Skeletal muscle tissue (tissue), 4 donors: ENCODE data around the gene KLHDC2. TPM values are rescaled to one million over a fixed set of nuclear protein-coding genes. Genes with fewer than 3 reads are reported as not detected.
"Not testable (repeated sequence)": the region's sequence is repeated elsewhere in the genome, so short reads cannot be mapped to it uniquely, and the experiment has no call there.

Source experiments
- H3K27ac ChIP-seq: one replicate; pipeline ENCODE4 v1.7.0; 2013; ENCODE audit warnings: mild to moderate bottlenecking, low read depth, low read length, inconsistent platforms
- H3K27me3 ChIP-seq, 3 donors: one replicate each; pipeline ENCODE4 v1.7.0; 2013; ENCODE audit warnings: low read length in 3 of 3; ENCODE audit not compliant: control insufficient read depth in 3 of 3, insufficient read depth in 3 of 3
- H3K36me3 ChIP-seq, 3 donors: one replicate each; pipeline ENCODE4 v1.7.0; 2013; ENCODE audit warnings: low read length in 3 of 3; ENCODE audit not compliant: control insufficient read depth in 3 of 3, insufficient read depth in 3 of 3
- H3K4me1 ChIP-seq, 3 donors: one replicate each; pipeline ENCODE4 v1.7.0; 2013; ENCODE audit warnings: low read length in 3 of 3, mild to moderate bottlenecking in 3 of 3; ENCODE audit not compliant: control insufficient read depth in 3 of 3, insufficient read depth in 3 of 3
- H3K4me3 ChIP-seq, 3 donors: one replicate each; pipeline ENCODE4 v1.7.0; 2013; ENCODE audit warnings: low read length in 3 of 3
- H3K9ac ChIP-seq, 3 donors: one replicate each; pipeline ENCODE4 v1.7.0; 2013; ENCODE audit warnings: low read length in 3 of 3, mild to moderate bottlenecking in 3 of 3, moderate library complexity in 2 of 3, low read depth in 1 of 3
- H3K9me3 ChIP-seq, 3 donors: one replicate each; pipeline ENCODE4 v1.7.0; 2013; ENCODE audit warnings: low read length in 3 of 3; ENCODE audit not compliant: control insufficient read depth in 3 of 3
- total RNA-seq: library from RNA; depleted of rRNA; stranded (reverse); fragments of >200 nt; gene quantifications from one replicate; pipeline ENCODE4 v1.2.3, GENCODE V29; 2014
- donor health status: Osteomylitis.

Gene KLHDC2
- total RNA-seq, 1 donor from 2014 or later, result 123 TPM

DNA sequence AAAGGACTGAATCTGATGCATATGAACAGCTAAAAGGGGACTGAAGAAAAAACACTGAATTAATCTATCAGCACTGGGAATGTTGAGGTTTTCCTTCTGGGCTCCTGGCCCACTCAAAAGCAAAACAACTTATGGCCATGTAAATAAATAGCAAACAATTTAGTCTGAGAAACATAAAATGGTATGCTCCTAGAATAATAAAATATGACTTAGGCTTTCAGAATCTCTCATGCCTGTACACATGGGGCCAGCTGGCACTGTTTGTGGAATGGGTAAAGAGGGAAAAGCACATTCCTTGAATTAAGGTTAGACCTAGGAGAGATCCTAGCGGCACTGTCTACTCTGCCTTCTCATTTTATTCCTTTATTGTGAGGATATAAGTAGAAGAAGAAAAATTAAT is 6.2 kb downstream of the KLHDC2 start:
- Histone ChIP-seq H3K27ac (no peak overlapping the region), H3K4me3 (no peak overlapping the region), H3K36me3 (peaks cover 3 to 40% (median 37%) of the 10 kb centered on the region in 3 donors), H3K4me1 (peaks cover 15 to 21% (median 17%) of the 10 kb centered on the region in 3 donors), H3K27me3 (no peaks in the 10 kb centered on the region), H3K9ac (no peak overlapping the region), H3K9me3 (no peaks in the 10 kb centered on the region)

DNA sequence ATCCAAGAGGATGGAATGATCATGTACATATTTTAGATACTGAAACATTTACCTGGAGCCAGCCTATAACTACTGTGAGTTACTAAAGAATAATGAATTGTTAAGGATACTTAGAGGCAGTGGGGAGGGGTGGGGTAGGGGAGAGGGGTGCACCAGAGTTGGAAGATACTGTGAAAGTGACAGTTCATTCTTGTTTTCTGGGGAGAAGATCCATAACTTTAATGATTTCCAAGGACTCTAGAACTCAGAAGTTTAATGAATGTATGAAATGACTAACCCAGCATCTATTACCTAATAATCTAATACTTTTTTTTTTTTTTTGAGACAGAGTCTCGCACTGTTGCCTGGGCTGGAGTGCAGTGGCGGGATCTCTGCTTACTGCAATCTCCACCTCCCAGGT is 10.5 kb downstream of the KLHDC2 start:
- Histone ChIP-seq H3K9me3 (no peaks in the 10 kb centered on the region), H3K9ac (no peak overlapping the region), H3K36me3 (peaks cover 30 to 76% (median 74%) of the 10 kb centered on the region in 3 donors), H3K27ac (no peak overlapping the region), H3K27me3 (no peaks in the 10 kb centered on the region), H3K4me1 (no peaks in the 10 kb centered on the region), H3K4me3 (no peak overlapping the region)

DNA sequence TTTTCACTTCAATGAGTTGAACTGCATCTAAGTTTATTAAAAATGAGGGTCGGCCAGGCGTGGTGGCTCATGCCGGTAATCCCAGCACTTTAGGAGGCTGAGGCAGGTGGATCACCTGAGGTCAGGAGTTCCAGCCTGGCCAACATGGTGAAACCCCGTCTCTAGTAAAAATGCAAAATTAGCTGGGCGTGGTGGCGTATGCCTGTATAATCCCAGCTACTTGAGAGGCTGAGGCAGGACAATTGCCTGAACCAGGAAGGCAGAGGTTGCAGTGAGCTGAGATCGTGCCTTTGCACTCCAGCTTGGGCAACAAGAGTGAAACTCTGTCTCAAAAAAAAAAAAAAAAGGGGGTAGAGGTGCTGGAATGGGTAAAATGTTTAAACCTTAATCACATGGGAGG is 13.1 kb downstream of the KLHDC2 start:
- not testable (repeated sequence) for H3K9me3 ChIP-seq, H3K27ac ChIP-seq, H3K4me3 ChIP-seq, H3K27me3 ChIP-seq, H3K4me1 ChIP-seq, H3K9ac ChIP-seq
- H3K36me3 ChIP-seq, result peaks cover 39 to 78% (median 75%) of the 10 kb centered on the region in 3 donors

DNA sequence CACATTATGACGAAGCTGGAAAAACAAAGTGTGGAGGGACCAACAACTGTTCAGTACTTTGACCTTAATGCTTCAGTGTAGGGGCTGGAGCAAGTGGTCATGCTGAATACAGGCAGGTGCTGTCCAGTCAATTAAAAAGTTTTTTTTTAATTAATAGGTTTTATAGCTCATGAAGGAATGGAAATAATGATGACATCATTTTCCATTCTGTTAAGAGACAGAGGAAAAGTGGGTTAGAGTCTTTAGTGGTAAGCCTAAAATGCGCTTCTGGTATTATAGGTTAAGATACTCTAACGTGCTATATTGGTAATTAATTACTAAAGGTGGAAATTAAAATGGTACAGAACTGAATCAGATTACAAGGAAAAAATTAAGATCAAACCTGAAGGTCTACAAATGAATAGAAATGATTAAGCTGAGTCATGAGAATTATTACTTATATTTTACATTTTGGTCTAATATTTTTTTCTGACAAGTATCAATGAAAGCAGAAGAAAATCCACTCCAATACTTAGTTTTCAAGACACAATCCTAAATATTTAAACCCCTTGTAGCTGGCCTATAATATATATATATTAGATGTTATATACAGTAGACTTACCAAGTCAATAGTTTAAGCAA is 15.6 kb downstream of the KLHDC2 start:
- Histone ChIP-seq H3K4me3 (no peak overlapping the region), H3K27ac (no peak overlapping the region), H3K9me3 (no peaks in the 10 kb centered on the region), H3K9ac (no peak overlapping the region), H3K27me3 (no peaks in the 10 kb centered on the region), H3K4me1 (no peaks in the 10 kb centered on the region), H3K36me3 (peaks cover 54 to 80% (median 75%) of the 10 kb centered on the region in 3 donors)

DNA sequence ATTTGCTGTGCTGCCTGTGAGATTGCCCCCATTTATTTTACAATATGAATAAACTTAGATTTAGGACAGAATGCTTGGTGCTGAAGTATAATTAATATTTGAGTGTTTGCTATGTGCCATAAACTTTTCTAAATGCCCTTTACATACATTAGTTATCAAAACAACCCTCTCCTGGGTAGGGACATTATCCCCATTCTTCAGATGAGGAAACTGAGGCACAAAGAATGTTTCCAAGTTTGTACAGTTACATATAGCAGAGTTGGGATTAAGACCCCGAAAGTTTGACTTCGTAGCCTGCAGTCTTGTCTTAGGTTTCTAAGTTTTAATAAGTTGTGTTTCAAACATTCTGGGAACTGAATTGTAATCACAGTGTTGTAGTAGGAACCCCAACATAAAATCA is 18.4 kb downstream of the KLHDC2 start:
- Histone ChIP-seq H3K4me1 (no peaks in the 10 kb centered on the region), H3K27ac (no peak overlapping the region), H3K9ac (no peak overlapping the region), H3K4me3 (no peak overlapping the region), H3K9me3 (no peaks in the 10 kb centered on the region), H3K27me3 (no peaks in the 10 kb centered on the region), H3K36me3 (peaks cover 50 to 73% (median 61%) of the 10 kb centered on the region in 3 donors)

DNA sequence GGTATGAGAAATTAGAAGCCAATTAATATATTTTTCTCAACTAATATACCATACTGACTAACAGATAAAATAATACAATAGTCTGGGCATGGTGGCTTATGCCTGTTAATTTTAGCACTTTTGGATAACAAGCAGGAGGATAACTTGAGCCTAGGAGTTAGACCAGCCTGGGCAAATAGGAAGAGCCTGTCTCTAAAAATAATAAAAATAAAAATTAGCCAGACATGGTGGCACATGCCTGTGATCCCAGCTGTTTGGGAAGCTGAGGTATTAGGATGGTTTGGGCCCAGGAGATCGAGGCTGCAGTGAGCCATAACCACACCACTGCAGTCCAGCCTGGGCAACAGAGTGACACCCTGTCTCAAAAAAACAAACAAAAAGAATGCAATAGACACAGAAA is 24.7 kb downstream of the KLHDC2 start:
- Histone ChIP-seq H3K4me1 (no peaks in the 10 kb centered on the region), H3K27ac (no peak overlapping the region), H3K27me3 (no peaks in the 10 kb centered on the region), H3K36me3 (peaks cover 32 to 57% (median 43%) of the 10 kb centered on the region in 3 donors), H3K9ac (no peak overlapping the region), H3K4me3 (no peak overlapping the region), H3K9me3 (no peaks in the 10 kb centered on the region)

DNA sequence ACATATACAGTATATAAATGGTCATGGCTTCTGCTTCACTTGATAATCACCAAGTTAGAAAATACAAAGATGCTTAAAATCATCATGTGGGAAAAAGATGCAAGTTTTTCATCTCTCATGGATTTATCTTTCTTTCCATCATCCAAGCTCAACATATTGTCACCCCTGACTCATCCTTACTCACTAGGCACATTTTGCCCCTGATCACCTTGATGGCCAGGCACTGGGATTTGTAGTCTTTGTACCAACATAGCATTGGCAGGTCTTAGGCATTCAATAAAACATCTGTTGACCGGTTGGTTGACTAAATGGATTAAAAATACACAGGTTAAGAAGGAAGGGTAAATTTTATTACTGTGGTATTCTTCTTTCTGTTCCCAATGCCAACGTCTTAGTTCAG is 28.1 kb downstream of the KLHDC2 start:
- H3K4me3 ChIP-seq, result no peak overlapping the region
- no peaks in the 10 kb centered on the region for H3K27me3 ChIP-seq
- no peaks in the 10 kb centered on the region for H3K4me1 ChIP-seq
- H3K36me3 ChIP-seq, result peaks cover 36 to 64% (median 61%) of the 10 kb centered on the region in 3 donors
- no peak overlapping the region for H3K27ac ChIP-seq
- H3K9ac ChIP-seq, result no peak overlapping the region
- H3K9me3 ChIP-seq, result no peaks in the 10 kb centered on the region

DNA sequence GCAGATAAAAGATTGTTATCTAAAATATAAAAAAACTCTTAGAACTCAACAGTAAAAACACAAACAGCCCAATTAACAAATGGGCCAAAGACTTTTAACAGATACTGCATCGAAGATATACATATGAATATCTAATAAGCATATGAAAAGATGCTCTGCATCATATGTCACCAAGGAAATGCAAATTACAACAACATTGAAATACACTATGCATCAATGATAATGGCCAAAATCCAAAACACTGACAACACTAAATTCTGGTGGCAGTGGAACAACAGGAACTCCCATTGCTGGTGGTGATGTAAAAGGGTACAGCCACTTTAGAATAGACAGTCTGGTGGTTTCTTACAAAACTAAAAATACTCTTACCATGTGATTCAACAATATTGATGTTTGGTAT is 40.8 kb downstream of the KLHDC2 start:
- H3K36me3 ChIP-seq, result peaks cover 31 to 68% (median 43%) of the 10 kb centered on the region in 3 donors
- no peaks in the 10 kb centered on the region for H3K4me1 ChIP-seq
- H3K4me3 ChIP-seq, result no peak overlapping the region
- no peak overlapping the region for H3K9ac ChIP-seq
- no peak overlapping the region for H3K27ac ChIP-seq
- H3K27me3 ChIP-seq, result no peaks in the 10 kb centered on the region
- H3K9me3 ChIP-seq, result no peaks in the 10 kb centered on the region

DNA sequence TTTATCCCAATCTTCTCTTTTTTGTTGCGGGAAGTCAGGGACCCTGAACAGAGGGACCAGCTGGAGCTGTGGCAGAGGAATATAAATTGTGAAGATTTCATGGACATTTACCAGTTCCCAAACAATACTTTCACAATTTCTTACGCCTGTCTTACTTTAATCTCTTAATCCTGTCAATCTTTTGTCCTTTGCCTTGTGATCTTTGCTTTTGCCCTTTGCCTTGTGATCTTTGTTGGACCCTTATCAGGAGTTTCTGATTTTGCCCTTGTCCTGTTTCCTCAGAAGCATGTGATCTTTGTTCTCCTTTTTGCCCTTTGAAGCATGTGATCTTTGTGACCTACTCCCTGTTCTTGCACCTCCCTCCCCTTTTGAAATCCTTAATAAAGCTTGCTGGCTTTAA is 48.2 kb downstream of the KLHDC2 start:
- not testable (repeated sequence) for H3K4me3 ChIP-seq, H3K4me1 ChIP-seq
- peaks cover 32 to 60% (median 52%) of the 10 kb centered on the region in 3 donors for H3K36me3 ChIP-seq

DNA sequence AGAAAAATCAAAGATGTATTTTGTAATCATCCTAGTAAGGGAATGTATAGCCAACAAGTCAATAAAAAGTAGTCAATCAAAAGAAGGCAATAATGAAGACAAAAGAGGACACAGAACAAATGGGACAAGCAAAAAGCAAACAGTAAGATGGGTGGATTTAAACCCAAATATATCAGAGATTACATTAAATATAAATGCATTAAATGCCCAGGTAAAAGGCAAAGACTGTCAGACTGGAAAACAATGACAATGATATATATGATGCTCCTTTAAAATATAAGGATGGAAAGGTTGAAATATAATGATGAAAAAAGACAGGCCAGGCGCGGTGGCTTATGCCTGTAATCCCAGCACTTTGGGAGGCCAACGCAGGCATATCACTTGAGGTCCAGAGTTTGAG is 48.9 kb downstream of the KLHDC2 start:
- Histone ChIP-seq H3K27me3 (no peaks in the 10 kb centered on the region), H3K9ac (no peak overlapping the region), H3K27ac (no peak overlapping the region), H3K4me1 (no peaks in the 10 kb centered on the region), H3K4me3 (no peak overlapping the region), H3K36me3 (peaks cover 27 to 54% (median 47%) of the 10 kb centered on the region in 3 donors), H3K9me3 (peaks cover 0 to 4% (median 3%) of the 10 kb centered on the region in 3 donors)

More for the DNA sequence above, 48.2 kb downstream of the KLHDC2 start:
- H3K9ac ChIP-seq, H3K27ac ChIP-seq, H3K9me3 ChIP-seq, H3K27me3 ChIP-seq: not testable (repeated sequence)
